K562 (cell line): ENCODE results near the gene FGF4. TPM values are rescaled to one million over a fixed set of nuclear protein-coding genes. Genes with fewer than 3 reads are reported as not detected.

Experiments
- FUS ChIP-seq: fragments of 200-400 bp; formaldehyde crosslinking; optimal IDR thresholded peaks from 2 replicates; pipeline ENCODE3; 2017; ENCODE audit warnings: low read depth, low read length
- HES1 ChIP-seq: fragments of 450-650 bp; IDR thresholded peaks from 2 replicates; pipeline ENCODE4 v1.6.1; 2016; ENCODE audit warnings: low read depth, mild to moderate bottlenecking, moderate library complexity
- LCOR ChIP-seq: sonication (generic); formaldehyde crosslinking; IDR thresholded peaks from 2 replicates; pipeline ENCODE4 v1.8.0; 2022; ENCODE audit warnings: mild to moderate bottlenecking, missing genetic modification reagents
- NCOA2 ChIP-seq, 2 experiments: fragments of 450-650 bp; IDR thresholded peaks; 2 replicates each; pipeline ENCODE4 v1.6.1; 2018; ENCODE audit warnings: mild to moderate bottlenecking in 2 of 2, moderate library complexity in 1 of 2; ENCODE audit not compliant: partially characterized antibody in 2 of 2
- NFATC3 ChIP-seq: fragments of 450-650 bp; IDR thresholded peaks from 2 replicates; pipeline ENCODE4 v1.6.1; 2017; ENCODE audit warnings: mild to moderate bottlenecking
- NONO ChIP-seq, 2 experiments: fragments of 200-400 bp in 1 of 2; fragments of 450-650 bp in 1 of 2; formaldehyde crosslinking in 1 of 2; IDR thresholded peaks; 2 replicates each; pipeline ENCODE4 v1.6.1; 2017; ENCODE audit warnings: low read depth in 2 of 2, mild to moderate bottlenecking in 2 of 2, moderate library complexity in 2 of 2, low read length in 1 of 2
- SIRT6 ChIP-seq: IDR thresholded peaks from one replicate; pipeline ENCODE4 v1.6.1; 2012; ENCODE audit warnings: low read depth, mild to moderate bottlenecking, control low read depth, inconsistent platforms, low read length, moderate library complexity
- TEAD1 ChIP-seq, 2 experiments: fragments of 450-650 bp in 1 of 2; sonication (generic) in 1 of 2; formaldehyde crosslinking; IDR thresholded peaks; 2 replicates each; pipeline versions ENCODE4 v1.4.0 to v1.8.0; 2020 to 2022; ENCODE audit warnings: mild to moderate bottlenecking in 2 of 2, missing genetic modification reagents in 1 of 2
- ZKSCAN3 ChIP-seq: fragments of 250-450 bp; sonication (Bioruptor Pico); IDR thresholded peaks from 2 replicates; pipeline ENCODE4 v1.4.0; 2020
- ZNF316 ChIP-seq: fragments of 450-650 bp; IDR thresholded peaks from 2 replicates; pipeline ENCODE4 v1.6.1; 2016
- polyA plus RNA-seq, 8 experiments: library from polyadenylated mRNA; depleted of rRNA in 4 of 8; stranded (reverse) in 5 of 8; unstranded in 3 of 8; fragments of >200 nt; fragmentation: Nextera tagmentation in 2 of 8; fragmentation: Illumina TruSeq in 1 of 8; extraction: Ambion mirVana in 2 of 8; extraction: Trizol in 1 of 8; gene quantifications; 2 replicates each; pipeline versions ENCODE4 v1.2.1 to v1.2.3, GENCODE V29; 2011 to 2014; ENCODE audit warnings: inconsistent platforms in 1 of 8, missing spikeins in 1 of 8
- total RNA-seq, 7 experiments: library from RNA; depleted of rRNA in 6 of 7; stranded (reverse); fragments of >200 nt in 6 of 7; fragmentation: Illumina TruSeq in 2 of 7; extraction: Trizol in 2 of 7; gene quantifications; 2 replicates each; pipeline versions ENCODE4 v1.2.1 to v1.2.3, GENCODE V29; 2011 to 2021; ENCODE audit warnings: low replicate concordance in 1 of 7
- TF ChIP-seq, protein P1 (sequence below): fragments of 450-650 bp; conservative IDR thresholded peaks from 2 replicates; pipeline ENCODE4 v1.6.1; 2016; ENCODE audit warnings: missing genetic modification characterization, low read depth, mild to moderate bottlenecking, control low read depth, missing compliant biosample characterization
- TF ChIP-seq, protein P2 (sequence below): fragments of 250-450 bp; sonication (Bioruptor Pico); IDR thresholded peaks from 2 replicates; pipeline ENCODE4 v1.8.0; 2021; ENCODE audit warnings: moderate library complexity, mild to moderate bottlenecking, inconsistent platforms
- TF ChIP-seq, protein P3 (sequence below): sonication (generic); formaldehyde crosslinking; IDR thresholded peaks from 2 replicates; pipeline ENCODE4 v1.8.1; 2023; ENCODE audit warnings: mild to moderate bottlenecking, missing genetic modification reagents

FGF4 gene
- total and polyA plus RNA-seq, 9 of the 15 experiments (the other 6 are each of a cell fraction or from before 2014, with no cell fraction given), result not detected

- TF ChIP-seq NCOA2 (IDR thresholded peaks at IDR 0.05; ENCODE audit: partially characterized antibody in 2 of 2) (no peak), FUS (no peak), HES1 (no peak), ZNF316 (no peak), LCOR (CRISPR knock-in tag) (no peak), NONO (IDR thresholded peaks at IDR 0.05; ENCODE audit: low read depth in 2 of 2, low read length in 1 of 2) (no peak), TEAD1 (CRISPR knock-in tag; IDR thresholded peaks at IDR 0.05) (no peak), NFATC3 (no peak), ZKSCAN3 (CRISPR knock-in tag) (no peak), SIRT6 (no peak)
- TF ChIP-seq, protein P1, sequence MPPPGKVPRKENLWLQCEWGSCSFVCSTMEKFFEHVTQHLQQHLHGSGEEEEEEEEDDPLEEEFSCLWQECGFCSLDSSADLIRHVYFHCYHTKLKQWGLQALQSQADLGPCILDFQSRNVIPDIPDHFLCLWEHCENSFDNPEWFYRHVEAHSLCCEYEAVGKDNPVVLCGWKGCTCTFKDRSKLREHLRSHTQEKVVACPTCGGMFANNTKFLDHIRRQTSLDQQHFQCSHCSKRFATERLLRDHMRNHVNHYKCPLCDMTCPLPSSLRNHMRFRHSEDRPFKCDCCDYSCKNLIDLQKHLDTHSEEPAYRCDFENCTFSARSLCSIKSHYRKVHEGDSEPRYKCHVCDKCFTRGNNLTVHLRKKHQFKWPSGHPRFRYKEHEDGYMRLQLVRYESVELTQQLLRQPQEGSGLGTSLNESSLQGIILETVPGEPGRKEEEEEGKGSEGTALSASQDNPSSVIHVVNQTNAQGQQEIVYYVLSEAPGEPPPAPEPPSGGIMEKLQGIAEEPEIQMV (tag), result no peak
- TF ChIP-seq, protein P2, sequence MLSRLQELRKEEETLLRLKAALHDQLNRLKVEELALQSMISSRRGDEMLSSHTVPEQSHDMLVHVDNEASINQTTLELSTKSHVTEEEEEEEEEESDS (CRISPR knock-in tag), result no peak
- TF ChIP-seq, protein P3, sequence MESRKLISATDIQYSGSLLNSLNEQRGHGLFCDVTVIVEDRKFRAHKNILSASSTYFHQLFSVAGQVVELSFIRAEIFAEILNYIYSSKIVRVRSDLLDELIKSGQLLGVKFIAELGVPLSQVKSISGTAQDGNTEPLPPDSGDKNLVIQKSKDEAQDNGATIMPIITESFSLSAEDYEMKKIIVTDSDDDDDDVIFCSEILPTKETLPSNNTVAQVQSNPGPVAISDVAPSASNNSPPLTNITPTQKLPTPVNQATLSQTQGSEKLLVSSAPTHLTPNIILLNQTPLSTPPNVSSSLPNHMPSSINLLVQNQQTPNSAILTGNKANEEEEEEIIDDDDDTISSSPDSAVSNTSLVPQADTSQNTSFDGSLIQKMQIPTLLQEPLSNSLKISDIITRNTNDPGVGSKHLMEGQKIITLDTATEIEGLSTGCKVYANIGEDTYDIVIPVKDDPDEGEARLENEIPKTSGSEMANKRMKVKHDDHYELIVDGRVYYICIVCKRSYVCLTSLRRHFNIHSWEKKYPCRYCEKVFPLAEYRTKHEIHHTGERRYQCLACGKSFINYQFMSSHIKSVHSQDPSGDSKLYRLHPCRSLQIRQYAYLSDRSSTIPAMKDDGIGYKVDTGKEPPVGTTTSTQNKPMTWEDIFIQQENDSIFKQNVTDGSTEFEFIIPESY (CRISPR knock-in tag), result no peak
Measured at GRCh38 chr11:69788956-69789355, 13.8 kb upstream of the FGF4 start (continued).
